Gastrocnemius medialis (tissue), 4 donors: ENCODE data around the gene GALNT2. TPM values are rescaled to one million over a fixed set of nuclear protein-coding genes. Genes with fewer than 3 reads are reported as not detected.

Experiments
- ATAC-seq, 2 donors: fragments of 150-250 bp; one replicate each; pipeline ENCODE4 v1.9.1; 2016
- DNase-seq, 2 donors: peaks; one replicate each; pipeline ENCODE4 v3.0.0-alpha.2; 2019
- H3K27ac ChIP-seq, 4 donors: fragments of 200-600 bp; sonication (generic); 1 replicate in 1 of 4; 2 replicates in 3 of 4; pipeline ENCODE4 v1.5.1; 2016 to 2018; ENCODE audit warnings: mild to moderate bottlenecking in 2 of 4, moderate library complexity in 1 of 4
- H3K27me3 ChIP-seq, 3 donors: fragments of 200-600 bp; sonication (generic) in 2 of 3; 1 replicate in 1 of 3; 2 replicates in 2 of 3; pipeline versions ENCODE4 v1.5.1 to v1.6.0; 2016 to 2019; ENCODE audit warnings: mild to moderate bottlenecking in 1 of 3, moderate library complexity in 1 of 3
- H3K36me3 ChIP-seq, 2 donors: fragments of 200-600 bp; sonication (generic) in 1 of 2; one replicate each; pipeline ENCODE4 v1.5.1; 2017 to 2018
- H3K4me1 ChIP-seq, 2 donors: fragments of 200-600 bp; sonication (generic) in 1 of 2; one replicate each; pipeline ENCODE4 v1.5.1; 2016 to 2017; ENCODE audit warnings: mild to moderate bottlenecking in 2 of 2
- H3K4me3 ChIP-seq, 4 donors: fragments of 200-600 bp; sonication (generic) in 3 of 4; 1 replicate in 1 of 4; 2 replicates in 3 of 4; pipeline ENCODE4 v1.5.1; 2016 to 2019; ENCODE audit warnings: mild to moderate bottlenecking in 2 of 4
- H3K9me3 ChIP-seq, 3 donors: fragments of 200-600 bp; sonication (generic) in 2 of 3; 1 replicate in 1 of 3; 2 replicates in 2 of 3; pipeline ENCODE4 v1.5.1; 2016 to 2019
- POLR2A ChIP-seq, 2 donors: fragments of 450-650 bp; IDR thresholded peaks; one replicate each; pipeline ENCODE4 v1.6.1; 2017; ENCODE audit warnings: antibody characterized with exemption in 2 of 2, mild to moderate bottlenecking in 2 of 2, moderate library complexity in 2 of 2
- in situ Hi-C, 4 donors: fragments of 200-750 bp; cut with MboI; loops; one replicate each; pipeline versions ENCODE4 v1.15.0 to v1.8.0; 2017; ENCODE audit warnings: low sequenced_read_pairs in 4 of 4
- intact Hi-C: fragments of 100-400 bp; cut with DNase I; formaldehyde crosslinking; loops from one replicate; pipeline ENCODE4 v1.15.1; 2023; ENCODE audit warnings: low total_unique reads
- total RNA-seq, 4 donors: library from RNA; depleted of rRNA; stranded (reverse); fragments of >200 nt; gene quantifications; one replicate each; pipeline versions ENCODE4 v1.1.0 to v1.2.3, GENCODE V29; 2016
- TF ChIP-seq, protein P1 (sequence below), 5 experiments: fragments of 450-650 bp in 3 of 5; fragments of 200-600 bp in 2 of 5; sonication (generic) in 2 of 5; IDR thresholded peaks in 4 of 5; conservative IDR thresholded peaks in 1 of 5; 1 replicate in 4 of 5; 2 replicates in 1 of 5; pipeline ENCODE4 v1.5.1; 2016 to 2019; ENCODE audit warnings: antibody characterized with exemption in 5 of 5, mild to moderate bottlenecking in 3 of 5, moderate library complexity in 3 of 5

GALNT2 gene
- total RNA-seq, 4 donors from 2014 or later, result 73.7 to 106 (median 78.3) TPM

- peaks cover 0 to 8% of the 10 kb centered on the region in 2 donors for H3K36me3 ChIP-seq
- H3K9me3 ChIP-seq, result no peaks in the 10 kb centered on the region
- DNase-seq (no peak), ATAC-seq (no peak)
- no peaks in the 10 kb centered on the region for H3K27me3 ChIP-seq
- in situ Hi-C loops, result no loop called here
- H3K4me1 ChIP-seq, result peaks cover 91% of the 10 kb centered on the region in 2 donors
- H3K4me3 ChIP-seq, result no peak overlapping the region
- TF ChIP-seq, protein P1, sequence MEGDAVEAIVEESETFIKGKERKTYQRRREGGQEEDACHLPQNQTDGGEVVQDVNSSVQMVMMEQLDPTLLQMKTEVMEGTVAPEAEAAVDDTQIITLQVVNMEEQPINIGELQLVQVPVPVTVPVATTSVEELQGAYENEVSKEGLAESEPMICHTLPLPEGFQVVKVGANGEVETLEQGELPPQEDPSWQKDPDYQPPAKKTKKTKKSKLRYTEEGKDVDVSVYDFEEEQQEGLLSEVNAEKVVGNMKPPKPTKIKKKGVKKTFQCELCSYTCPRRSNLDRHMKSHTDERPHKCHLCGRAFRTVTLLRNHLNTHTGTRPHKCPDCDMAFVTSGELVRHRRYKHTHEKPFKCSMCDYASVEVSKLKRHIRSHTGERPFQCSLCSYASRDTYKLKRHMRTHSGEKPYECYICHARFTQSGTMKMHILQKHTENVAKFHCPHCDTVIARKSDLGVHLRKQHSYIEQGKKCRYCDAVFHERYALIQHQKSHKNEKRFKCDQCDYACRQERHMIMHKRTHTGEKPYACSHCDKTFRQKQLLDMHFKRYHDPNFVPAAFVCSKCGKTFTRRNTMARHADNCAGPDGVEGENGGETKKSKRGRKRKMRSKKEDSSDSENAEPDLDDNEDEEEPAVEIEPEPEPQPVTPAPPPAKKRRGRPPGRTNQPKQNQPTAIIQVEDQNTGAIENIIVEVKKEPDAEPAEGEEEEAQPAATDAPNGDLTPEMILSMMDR (IDR thresholded peaks at IDR 0.05 in 4 of 5, conservative IDR thresholded peaks at IDR 0.05 in 1 of 5), result no peak
- no peak for TF ChIP-seq POLR2A (IDR thresholded peaks at IDR 0.05)
- intact Hi-C loops, result loop anchor here (2.0 to 5.0 kb wide), 2 partner anchors 43 to 363 kb away; no protein-coding TSS in a partner anchor
- H3K27ac ChIP-seq, result peak overlapping the region; percentile 85 to 92 (median 88)
These were observed 138.7 kb downstream of the GALNT2 start for GRCh38 chr1:230205719-230206198.

GRCh38 chr1:230206207-230206606 lies 139.2 kb downstream of the GALNT2 start:
- ATAC-seq, result no peak
- no peak for TF ChIP-seq POLR2A (IDR thresholded peaks at IDR 0.05)
- TF ChIP-seq, protein P1 (IDR thresholded peaks at IDR 0.05 in 4 of 5, conservative IDR thresholded peaks at IDR 0.05 in 1 of 5), result no peak
- DNase-seq, result no peak
- Histone ChIP-seq H3K4me3 (no peak overlapping the region), H3K27me3 (no peaks in the 10 kb centered on the region), H3K4me1 (peaks cover 90 to 92% of the 10 kb centered on the region in 2 donors), H3K36me3 (peaks cover 0 to 8% of the 10 kb centered on the region in 2 donors), H3K9me3 (no peaks in the 10 kb centered on the region), H3K27ac (peak overlapping the region; percentile 85 to 92 (median 88))
- intact Hi-C loops (loop anchor here (5.0 kb wide), 1 partner anchor 364 kb away; no protein-coding TSS in a partner anchor), in situ Hi-C loops (no loop called here)

DNA sequence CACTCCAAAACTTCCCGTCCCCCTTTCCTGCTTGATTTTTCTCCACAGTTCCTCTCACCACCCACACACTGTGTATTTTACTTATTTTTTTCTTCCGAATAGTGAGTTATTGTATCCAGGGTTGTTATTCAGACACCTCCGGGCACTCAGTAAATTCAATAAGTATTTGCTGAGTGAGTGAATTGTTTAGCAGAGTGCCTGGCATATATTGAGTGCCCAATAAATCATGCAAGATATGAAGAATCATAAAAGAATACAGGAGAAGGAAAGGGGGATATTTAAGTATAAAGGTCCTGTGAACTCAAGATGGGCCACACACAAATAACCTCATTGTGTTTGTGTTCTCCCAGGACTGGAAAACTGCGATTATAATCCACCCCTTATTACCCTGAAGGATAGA lies 139.9 kb downstream of the GALNT2 start:
- peaks cover 0 to 8% of the 10 kb centered on the region in 2 donors for H3K36me3 ChIP-seq
- DNase-seq, result no peak
- no peak for TF ChIP-seq POLR2A (IDR thresholded peaks at IDR 0.05)
- TF ChIP-seq, protein P1 (IDR thresholded peaks at IDR 0.05 in 4 of 5, conservative IDR thresholded peaks at IDR 0.05 in 1 of 5), result no peak
- in situ Hi-C loops (no loop called here), intact Hi-C loops (loop anchor here (5.0 kb wide), 1 partner anchor 365 kb away; no protein-coding TSS in a partner anchor)
- peak overlapping the region; percentile 85 to 92 (median 88) for H3K27ac ChIP-seq
- no peak overlapping the region for H3K4me3 ChIP-seq
- H3K9me3 ChIP-seq, result no peaks in the 10 kb centered on the region
- ATAC-seq, result no peak
- H3K4me1 ChIP-seq, result peaks cover 88 to 90% of the 10 kb centered on the region in 2 donors
- no peaks in the 10 kb centered on the region for H3K27me3 ChIP-seq

GRCh38 chr1:230207598-230207997 lies 140.6 kb downstream of the GALNT2 start:
- no peak for ATAC-seq
- Histone ChIP-seq H3K27me3 (no peaks in the 10 kb centered on the region), H3K4me3 (no peak overlapping the region), H3K36me3 (peaks cover 0 to 8% of the 10 kb centered on the region in 2 donors), H3K4me1 (peaks cover 82 to 92% of the 10 kb centered on the region in 2 donors), H3K9me3 (no peaks in the 10 kb centered on the region), H3K27ac (peak overlapping the region; percentile 85 to 92 (median 88))
- no peak for DNase-seq
- in situ Hi-C loops (no loop called here), intact Hi-C loops (loop anchor here (5.0 kb wide), 1 partner anchor 365 kb away; no protein-coding TSS in a partner anchor)
- no peak for TF ChIP-seq POLR2A (IDR thresholded peaks at IDR 0.05)
- TF ChIP-seq, protein P1 (IDR thresholded peaks at IDR 0.05 in 4 of 5, conservative IDR thresholded peaks at IDR 0.05 in 1 of 5), result no peak
